ENCODE data around the gene TADA2A.

Gene TADA2A

GRCh38 chr17:37523715-37524219 lies 117.1 kb downstream of the TADA2A start:
- DNase-seq (ENCODE audit: low read depth): no peak

GRCh38 chr17:37527249-37527851 lies 120.7 kb downstream of the TADA2A start:
- no peak for DNase-seq (ENCODE audit: low read depth)
